ENCODE results near the gene KBTBD7.
"Not testable (repeated sequence)": the region's sequence is repeated elsewhere in the genome, so short reads cannot be mapped to it uniquely, and the experiment has no call there.

Gene KBTBD7

GRCh38 chr13:41196620-41197019, 2.3 kb upstream of the KBTBD7 start:
- DNase-seq (ENCODE audit: low read depth in 2 of 2, low spot score in 1 of 2): no peak

- no peak for DNase-seq (ENCODE audit: low read depth in 2 of 2, low spot score in 1 of 2)
Observed at GRCh38 chr13:41196011-41196410, 1.6 kb upstream of the KBTBD7 start.

- no peak for DNase-seq (ENCODE audit: low read depth in 2 of 2, low spot score in 1 of 2)
Observed at GRCh38 chr13:41193469-41193868, 900 bp downstream of the KBTBD7 start.

- no peak for DNase-seq (ENCODE audit: low read depth in 2 of 2, low spot score in 1 of 2)
Observed at GRCh38 chr13:41188584-41188983, 5.8 kb downstream of the KBTBD7 start.

- no peak for DNase-seq (ENCODE audit: low read depth in 2 of 2, low spot score in 1 of 2)
Observed at GRCh38 chr13:41186481-41186880, 7.9 kb downstream of the KBTBD7 start.

- DNase-seq (ENCODE audit: low read depth in 2 of 2, low spot score in 1 of 2): no peak
Observed at GRCh38 chr13:41182231-41182630, 12.1 kb downstream of the KBTBD7 start.

- DNase-seq (ENCODE audit: low read depth in 2 of 2, low spot score in 1 of 2): no peak
Observed at GRCh38 chr13:41179593-41180250, 14.6 kb downstream of the KBTBD7 start.

- DNase-seq (ENCODE audit: low read depth in 2 of 2, low spot score in 1 of 2): no peak
Observed at GRCh38 chr13:41178040-41178439, 16.3 kb downstream of the KBTBD7 start.

- DNase-seq (ENCODE audit: low read depth in 2 of 2, low spot score in 1 of 2): no peak
Observed at GRCh38 chr13:41177616-41178015, 16.8 kb downstream of the KBTBD7 start.

GRCh38 chr13:41175576-41175975, 18.8 kb downstream of the KBTBD7 start:
- DNase-seq (ENCODE audit: low read depth in 2 of 2, low spot score in 1 of 2): not testable (repeated sequence)

- no peak for DNase-seq (ENCODE audit: low read depth in 2 of 2, low spot score in 1 of 2)
Observed at GRCh38 chr13:41162151-41162550, 32.2 kb downstream of the KBTBD7 start.

- DNase-seq (ENCODE audit: low read depth in 2 of 2, low spot score in 1 of 2): no peak
Observed at GRCh38 chr13:41159174-41159573, 35.2 kb downstream of the KBTBD7 start.

- DNase-seq (ENCODE audit: low read depth in 2 of 2, low spot score in 1 of 2): no peak
Observed at GRCh38 chr13:41157048-41157717, 37.2 kb downstream of the KBTBD7 start.

- no peak for DNase-seq (ENCODE audit: low read depth in 2 of 2, low spot score in 1 of 2)
Observed at GRCh38 chr13:41156620-41157019, 37.7 kb downstream of the KBTBD7 start.

GRCh38 chr13:41154042-41154441, 40.3 kb downstream of the KBTBD7 start:
- no peak for DNase-seq (ENCODE audit: low read depth in 2 of 2, low spot score in 1 of 2)

- no peak for DNase-seq (ENCODE audit: low read depth in 2 of 2, low spot score in 1 of 2)
Observed at GRCh38 chr13:41152005-41152404, 42.4 kb downstream of the KBTBD7 start.

- DNase-seq (ENCODE audit: low read depth in 2 of 2, low spot score in 1 of 2): no peak
Observed at GRCh38 chr13:41150058-41150457, 44.3 kb downstream of the KBTBD7 start.

- no peak for DNase-seq (ENCODE audit: low read depth in 2 of 2, low spot score in 1 of 2)
Observed at GRCh38 chr13:41148419-41149283, 45.7 kb downstream of the KBTBD7 start.

GRCh38 chr13:41145136-41145908, 49.0 kb downstream of the KBTBD7 start:
- DNase-seq (ENCODE audit: low read depth in 2 of 2, low spot score in 1 of 2): no peak

GRCh38 chr13:41144576-41144975, 49.8 kb downstream of the KBTBD7 start:
- no peak for DNase-seq (ENCODE audit: low read depth in 2 of 2, low spot score in 1 of 2)

Measured in stimulated activated CD8-positive, alpha-beta memory T cell treated with anti-CD3 and anti-CD28 coated beads, Interleukin-4, amount 100 ng/mL, for 4 hours (primary cell).